Endothelial cell of umbilical vein (primary cell): ENCODE measurements around the gene CALN1. TPM values are rescaled to one million over a fixed set of nuclear protein-coding genes. Genes with fewer than 3 reads are reported as not detected.

ENCODE experiments used
- BruUV-seq: library from RNA; stranded (reverse); fragments of 400-500 nt; replicated peaks from 2 replicates; lab custom pipeline; 2021; lab: Mats Ljungman, UMichigan
- CTCF ChIA-PET: fragments of 300-600, 350-600 bp; sonication (Branson Sonifier 250); formaldehyde crosslinking; loops from one replicate; lab custom pipeline; 2021; ENCODE audit warnings: antibody characterized with exemption, inconsistent platforms; lab: Charles Lee
- POLR2A ChIA-PET: fragments of 300-600, 350-600 bp; sonication (Branson Sonifier 250); formaldehyde crosslinking; loops from one replicate; lab custom pipeline; 2021; ENCODE audit warnings: antibody characterized with exemption, inconsistent platforms; lab: Charles Lee
- DNase-seq: peaks from one replicate; pipeline ENCODE4 v3.0.0-alpha.2; 2011; ENCODE audit warnings: low read depth, low spot score
- FAIRE-seq: peaks from 2 replicates; lab custom pipeline; 2011; peaks lifted over from hg19 to GRCh38; lab: Jason Lieb, UNC
- H2AFZ ChIP-seq: 2 replicates; pipeline ENCODE4 v1.6.0; 2012; ENCODE audit warnings: low read depth, low read length, control low read depth, inconsistent platforms
- H3K27ac ChIP-seq: 2 replicates; pipeline ENCODE4 v1.5.1; 2011; ENCODE audit warnings: low read depth, mild to moderate bottlenecking, control low read depth, low read length, moderate library complexity; ENCODE audit not compliant: insufficient read depth
- H3K27me3 ChIP-seq, 2 experiments: 2 replicates each; pipeline versions ENCODE4 v1.6.0 to v1.6.1; 2011; ENCODE audit warnings: low read length in 2 of 2, mixed read lengths in 1 of 2; ENCODE audit not compliant: control insufficient read depth in 2 of 2, insufficient read depth in 2 of 2
- H3K36me3 ChIP-seq, 2 experiments: 2 replicates in 1 of 2; 3 replicates in 1 of 2; pipeline ENCODE4 v1.5.1; 2011; ENCODE audit warnings: low read length in 2 of 2, mild to moderate bottlenecking in 1 of 2, moderate library complexity in 1 of 2; ENCODE audit not compliant: control insufficient read depth in 2 of 2, insufficient read depth in 2 of 2; ENCODE audit errors: extremely low read depth in 1 of 2
- H3K4me1 ChIP-seq: 3 replicates; pipeline ENCODE4 v1.5.1; 2011; ENCODE audit warnings: mild to moderate bottlenecking, low read length; ENCODE audit not compliant: control insufficient read depth, insufficient read depth; ENCODE audit errors: extremely low read depth
- H3K4me2 ChIP-seq: 2 replicates; pipeline ENCODE4 v1.6.1; 2011; ENCODE audit warnings: low read length, control low read depth, mixed read lengths; ENCODE audit not compliant: insufficient read depth
- H3K4me3 ChIP-seq, 3 experiments: fragments of 200-600 bp in 1 of 3; sonication (generic), shearing (Covaris generic) in 1 of 3; replicated peaks in 1 of 3; 2 replicates each; pipeline ENCODE4 v1.5.1; 2011 to 2016; ENCODE audit warnings: control low read depth in 3 of 3, low read length in 3 of 3, mild to moderate bottlenecking in 2 of 3, inconsistent platforms in 1 of 3, low read depth in 1 of 3, moderate library complexity in 1 of 3; ENCODE audit not compliant: insufficient read depth in 1 of 3
- H3K79me2 ChIP-seq: 2 replicates; pipeline ENCODE4 v1.6.0; 2012; ENCODE audit warnings: low read length, inconsistent platforms; ENCODE audit not compliant: control insufficient read depth, insufficient read depth
- H3K9ac ChIP-seq: replicated peaks from 2 replicates; pipeline ENCODE3; 2011; ENCODE audit warnings: low read length, control low read depth; ENCODE audit not compliant: insufficient read depth; ENCODE audit errors: extremely low read depth
- H3K9me1 ChIP-seq: replicated peaks from 3 replicates; pipeline ENCODE4 v1.6.0; 2011; ENCODE audit warnings: mild to moderate bottlenecking, low read length; ENCODE audit not compliant: control insufficient read depth, insufficient read depth; ENCODE audit errors: extremely low read depth
- H3K9me3 ChIP-seq: replicated peaks from 2 replicates; pipeline ENCODE4 v1.5.1; 2012; ENCODE audit warnings: low read length, inconsistent platforms; ENCODE audit not compliant: control insufficient read depth, insufficient read depth
- H4K20me1 ChIP-seq: replicated peaks from 2 replicates; pipeline ENCODE3; 2011; ENCODE audit warnings: mild to moderate bottlenecking, low read length; ENCODE audit not compliant: control insufficient read depth, insufficient read depth; ENCODE audit errors: extremely low read depth
- EZH2 ChIP-seq: IDR thresholded peaks from 2 replicates; pipeline ENCODE4 v1.6.1; 2012; ENCODE audit warnings: borderline replicate concordance, low read depth, mild to moderate bottlenecking, moderate library complexity, low read length, inconsistent platforms; ENCODE audit not compliant: severe bottlenecking
- FOS ChIP-seq: IDR thresholded peaks from 2 replicates; pipeline ENCODE4 v1.6.1; 2011; ENCODE audit warnings: mild to moderate bottlenecking, low read length, moderate library complexity, borderline replicate concordance; ENCODE audit not compliant: insufficient read depth
- GATA2 ChIP-seq: IDR thresholded peaks from 2 replicates; pipeline ENCODE4 v1.7.0; 2011; ENCODE audit warnings: low read depth, mild to moderate bottlenecking, moderate library complexity, mixed read lengths, low read length; ENCODE audit not compliant: insufficient read length, insufficient read depth
- JUN ChIP-seq: IDR thresholded peaks from 2 replicates; pipeline ENCODE4 v1.6.1; 2011; ENCODE audit warnings: borderline replicate concordance, low read depth; ENCODE audit not compliant: insufficient read length, insufficient read depth
- MYC ChIP-seq: IDR thresholded peaks from one replicate; pipeline ENCODE4 v1.6.1; 2011; ENCODE audit warnings: mild to moderate bottlenecking, low read depth, low read length
- POLR2A ChIP-seq: IDR thresholded peaks from 2 replicates; pipeline ENCODE4 v1.6.1; 2012; ENCODE audit warnings: low read depth, mild to moderate bottlenecking, control low read depth, low read length
- POLR2AphosphoS5 ChIP-seq: IDR thresholded peaks from 2 replicates; pipeline ENCODE4 v1.6.1; 2012; ENCODE audit warnings: low read depth, mild to moderate bottlenecking, control low read depth, low read length, moderate library complexity; ENCODE audit not compliant: insufficient read depth
- dilution Hi-C: fragments of 300-500 bp; cut with MboI; formaldehyde crosslinking; loops from one replicate; pipeline ENCODE4 v1.15.0; 2019; ENCODE audit warnings: low sequenced_read_pairs; ENCODE audit not compliant: extremely low pct_ligation_motif_present
- intact Hi-C: fragments of 100-400 bp; cut with micrococcal nuclease; formaldehyde crosslinking; loops from one replicate; pipeline ENCODE4 v1.10.0; 2022
- polyA plus RNA-seq, 4 experiments: library from polyadenylated mRNA; depleted of rRNA in 3 of 4; stranded (reverse) in 3 of 4; unstranded in 1 of 4; fragments of >200 nt; gene quantifications; 2 replicates each; pipeline versions ENCODE4 v1.2.1 to v1.2.3, GENCODE V29; 2011 to 2012; ENCODE audit warnings: missing spikeins in 1 of 4
- total RNA-seq: library from RNA; stranded (reverse); gene quantifications from 2 replicates; pipeline ENCODE4 v1.2.3, GENCODE V29; 2021
- TF ChIP-seq, protein P1 (sequence below): IDR thresholded peaks from 2 replicates; pipeline ENCODE4 v1.6.1; 2011; ENCODE audit not compliant: insufficient read depth, insufficient read length
- TF ChIP-seq, protein P2 (sequence below), 2 donors: IDR thresholded peaks; 1 replicate in 1 of 2; 2 replicates in 1 of 2; pipeline ENCODE4 v1.5.1; 2011; ENCODE audit warnings: low read length in 2 of 2, mild to moderate bottlenecking in 2 of 2, moderate library complexity in 2 of 2, control low read depth in 1 of 2, inconsistent platforms in 1 of 2, low read depth in 1 of 2; ENCODE audit not compliant: insufficient read depth in 1 of 2; ENCODE audit errors: extremely low read depth in 1 of 2

The CALN1 gene
- total and polyA plus RNA-seq, 2 donors (not counting 3 experiments of a cell fraction or from before 2014, with no cell fraction given) = not detected

DNA sequence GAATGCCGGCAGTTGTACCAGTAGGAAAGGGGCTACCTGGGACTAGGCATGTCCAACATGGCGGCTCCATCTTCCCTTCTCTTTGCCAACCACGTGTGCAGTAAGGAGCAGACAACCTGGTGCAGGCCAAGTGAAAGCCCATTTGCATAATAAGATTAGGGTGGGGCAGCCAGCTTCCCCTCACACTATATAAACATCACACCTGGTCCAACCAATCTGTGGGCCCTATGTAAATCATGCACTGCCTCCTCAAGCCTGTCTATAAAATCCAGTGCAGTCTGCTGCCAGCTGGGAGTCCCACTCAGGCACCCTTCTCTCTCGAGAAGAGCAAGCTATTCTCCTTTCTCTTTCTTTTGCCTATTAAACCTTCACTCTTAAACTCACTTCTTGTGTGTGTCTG, 429.3 kb downstream of the CALN1 start:
- Histone ChIP-seq H3K27ac (no peak overlapping the region), H2AFZ (no peak overlapping the region), H3K4me1 (no peaks in the 10 kb centered on the region), H3K79me2 (no peaks in the 10 kb centered on the region), H3K27me3 (no peaks in the 10 kb centered on the region), H3K36me3 (no peaks in the 10 kb centered on the region), H3K4me2 (no peak overlapping the region), H3K9ac (no peak overlapping the region), H3K4me3 (no peak overlapping the region), H3K9me1 (no peaks in the 10 kb centered on the region), H3K9me3 (no peaks in the 10 kb centered on the region), H4K20me1 (no peaks in the 10 kb centered on the region)
- dilution Hi-C loops = no loop called here
- BruUV-seq = no TSS peak
- POLR2A ChIA-PET = no interaction called here
- no peak for TF ChIP-seq FOS
- TF ChIP-seq MYC = no peak
- no peak for TF ChIP-seq GATA2
- TF ChIP-seq POLR2AphosphoS5 = no peak
- FAIRE-seq = no peak
- CTCF ChIA-PET = no interaction called here
- DNase-seq = no peak
- intact Hi-C loops = no loop called here

DNA sequence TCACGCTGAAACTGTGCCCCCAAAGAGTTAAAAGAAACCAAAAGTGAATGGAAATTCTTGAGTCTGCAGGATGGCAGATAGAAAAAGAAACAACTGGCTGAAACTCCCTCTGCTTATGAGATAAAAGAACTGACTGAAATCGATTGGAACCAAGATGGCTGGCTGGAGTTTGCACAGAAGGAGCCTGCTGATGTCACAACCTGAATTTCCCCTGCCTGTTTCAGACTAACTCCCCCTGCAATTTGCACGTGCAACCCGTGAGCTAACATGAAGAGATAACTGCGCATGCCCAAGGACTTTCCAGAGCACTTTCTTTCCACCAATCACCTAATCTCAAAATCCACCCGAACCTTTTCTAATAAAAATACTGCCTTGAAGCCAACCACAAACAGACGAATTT, 435.5 kb downstream of the CALN1 start:
- Histone ChIP-seq H3K4me1 (no peaks in the 10 kb centered on the region), H4K20me1 (no peaks in the 10 kb centered on the region), H3K79me2 (no peaks in the 10 kb centered on the region), H3K4me3 (no peak overlapping the region), H2AFZ (no peak overlapping the region), H3K36me3 (no peaks in the 10 kb centered on the region), H3K27ac (no peak overlapping the region), H3K4me2 (no peak overlapping the region), H3K27me3 (no peaks in the 10 kb centered on the region), H3K9me1 (no peaks in the 10 kb centered on the region), H3K9ac (no peak overlapping the region), H3K9me3 (peaks cover 2% of the 10 kb centered on the region)
- DNase-seq (no peak), FAIRE-seq (no peak)
- intact Hi-C loops (no loop called here), dilution Hi-C loops (no loop called here)
- BruUV-seq = no TSS peak
- POLR2A ChIA-PET = no interaction called here
- CTCF ChIA-PET = no interaction called here
- TF ChIP-seq EZH2 (no peak), POLR2A (no peak), GATA2 (no peak), POLR2AphosphoS5 (no peak), FOS (no peak), MYC (no peak), JUN (no peak)
- TF ChIP-seq, protein P1, sequence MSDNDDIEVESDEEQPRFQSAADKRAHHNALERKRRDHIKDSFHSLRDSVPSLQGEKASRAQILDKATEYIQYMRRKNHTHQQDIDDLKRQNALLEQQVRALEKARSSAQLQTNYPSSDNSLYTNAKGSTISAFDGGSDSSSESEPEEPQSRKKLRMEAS = no peak
- TF ChIP-seq, protein P2, sequence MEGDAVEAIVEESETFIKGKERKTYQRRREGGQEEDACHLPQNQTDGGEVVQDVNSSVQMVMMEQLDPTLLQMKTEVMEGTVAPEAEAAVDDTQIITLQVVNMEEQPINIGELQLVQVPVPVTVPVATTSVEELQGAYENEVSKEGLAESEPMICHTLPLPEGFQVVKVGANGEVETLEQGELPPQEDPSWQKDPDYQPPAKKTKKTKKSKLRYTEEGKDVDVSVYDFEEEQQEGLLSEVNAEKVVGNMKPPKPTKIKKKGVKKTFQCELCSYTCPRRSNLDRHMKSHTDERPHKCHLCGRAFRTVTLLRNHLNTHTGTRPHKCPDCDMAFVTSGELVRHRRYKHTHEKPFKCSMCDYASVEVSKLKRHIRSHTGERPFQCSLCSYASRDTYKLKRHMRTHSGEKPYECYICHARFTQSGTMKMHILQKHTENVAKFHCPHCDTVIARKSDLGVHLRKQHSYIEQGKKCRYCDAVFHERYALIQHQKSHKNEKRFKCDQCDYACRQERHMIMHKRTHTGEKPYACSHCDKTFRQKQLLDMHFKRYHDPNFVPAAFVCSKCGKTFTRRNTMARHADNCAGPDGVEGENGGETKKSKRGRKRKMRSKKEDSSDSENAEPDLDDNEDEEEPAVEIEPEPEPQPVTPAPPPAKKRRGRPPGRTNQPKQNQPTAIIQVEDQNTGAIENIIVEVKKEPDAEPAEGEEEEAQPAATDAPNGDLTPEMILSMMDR (IDR thresholded peaks at IDR 0.05; ENCODE audit: extremely low read depth in 1 of 2, insufficient read depth in 1 of 2, low read depth in 1 of 2, low read length in 2 of 2) = no peak
